Naive thymus-derived CD8-positive, alpha-beta T cell (primary cell): ENCODE results near the gene C11orf24. TPM values are rescaled to one million over a fixed set of nuclear protein-coding genes. Genes with fewer than 3 reads are reported as not detected.

Source experiments
- ATAC-seq, 2 donors: fragments of 150-1000 bp; cut with Tn5 transposase in 1 of 2; sonication (Bioruptor Pico), chemical (Tn5 transposase) in 1 of 2; 1 replicate in 1 of 2; 2 replicates in 1 of 2; pipeline ENCODE4 v1.10.0; 2021; ENCODE audit warnings: mild to moderate bottlenecking in 2 of 2, moderate library complexity in 2 of 2
- POLR2A ChIA-PET: fragments of 350-600 bp; sonication (Branson Sonifier 250); formaldehyde crosslinking; loops from one replicate; lab custom pipeline; 2021; ENCODE audit warnings: antibody characterized with exemption; lab: Charles Lee
- DNase-seq, 10 donors: peaks; one replicate each; pipeline versions ENCODE4 v3.0.0 to v3.0.0-alpha.2; 2020 to 2022
- H3K27ac Mint-ChIP-seq, 10 donors: one replicate each; pipeline ENCODE4 v1.8.0; 2020 to 2022; ENCODE audit warnings: mild to moderate bottlenecking in 10 of 10, mixed read lengths in 10 of 10, moderate library complexity in 4 of 10, inconsistent platforms in 1 of 10
- H3K27me3 Mint-ChIP-seq, 5 donors: one replicate each; pipeline ENCODE4 v1.8.0; 2021 to 2022; ENCODE audit warnings: mixed read lengths in 5 of 5
- H3K36me3 Mint-ChIP-seq, 3 donors: one replicate each; pipeline ENCODE4 v1.8.0; 2020 to 2022; ENCODE audit warnings: mixed read lengths in 3 of 3, mild to moderate bottlenecking in 2 of 3, inconsistent platforms in 1 of 3
- H3K4me1 Mint-ChIP-seq, 4 donors: one replicate each; pipeline ENCODE4 v1.8.0; 2021 to 2022; ENCODE audit warnings: mixed read lengths in 4 of 4
- H3K4me3 Mint-ChIP-seq, 10 donors: one replicate each; pipeline ENCODE4 v1.8.0; 2020 to 2022; ENCODE audit warnings: mild to moderate bottlenecking in 10 of 10, mixed read lengths in 10 of 10, moderate library complexity in 6 of 10, inconsistent platforms in 1 of 10
- H3K9me3 Mint-ChIP-seq, 9 donors: one replicate each; pipeline ENCODE4 v1.8.0; 2020 to 2022; ENCODE audit warnings: mixed read lengths in 9 of 9, mild to moderate bottlenecking in 3 of 9, inconsistent platforms in 1 of 9, moderate library complexity in 1 of 9
- polyA plus RNA-seq, 3 donors: library from polyadenylated mRNA; unstranded; fragments of 300-500 nt; fragmentation: Illumina TruSeq; gene quantifications; one replicate each; pipeline ENCODE4 v1.2.3, GENCODE V29; 2021
- total RNA-seq, 8 experiments: library from RNA in 2 of 8; stranded (reverse) in 2 of 8; gene quantifications; one replicate each; pipeline ENCODE4 v1.2.3 and lab custom pipeline; 2021 to 2026

Gene C11orf24
- total and polyA plus RNA-seq, 5 experiments from 2014 or later, result 6.1 to 19.4 (median 10.4) TPM

DNA sequence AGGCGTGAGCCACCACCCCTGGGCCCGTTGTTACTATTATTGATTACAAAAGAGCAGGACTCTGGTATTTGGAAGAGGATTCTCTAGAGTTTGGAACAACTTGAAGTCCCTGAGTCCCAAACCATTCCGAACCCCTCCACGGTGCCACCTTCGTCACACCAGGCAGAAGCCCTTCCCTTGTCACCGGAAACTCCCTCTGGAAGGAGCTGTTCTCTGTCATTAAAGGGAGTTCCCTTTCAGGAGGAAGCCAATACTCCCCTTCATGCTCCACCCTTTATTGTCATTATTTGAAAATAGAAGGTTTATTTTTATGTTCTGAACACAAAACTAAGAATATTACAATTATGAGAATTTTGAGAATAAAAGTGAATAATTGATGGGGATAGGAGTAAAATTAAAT is 5.1 kb upstream of the C11orf24 start:
- POLR2A ChIA-PET, result no interaction called here
- Mint-ChIP-seq H3K27ac (no peak overlapping the region), H3K4me3 (no peak overlapping the region), H3K36me3 (no peaks in the 10 kb centered on the region), H3K27me3 (no peaks in the 10 kb centered on the region), H3K4me1 (peaks cover 5 to 35% (median 15%) of the 10 kb centered on the region in 4 donors), H3K9me3 (no peaks in the 10 kb centered on the region)
- no peak for ATAC-seq
- no peak for DNase-seq

DNA sequence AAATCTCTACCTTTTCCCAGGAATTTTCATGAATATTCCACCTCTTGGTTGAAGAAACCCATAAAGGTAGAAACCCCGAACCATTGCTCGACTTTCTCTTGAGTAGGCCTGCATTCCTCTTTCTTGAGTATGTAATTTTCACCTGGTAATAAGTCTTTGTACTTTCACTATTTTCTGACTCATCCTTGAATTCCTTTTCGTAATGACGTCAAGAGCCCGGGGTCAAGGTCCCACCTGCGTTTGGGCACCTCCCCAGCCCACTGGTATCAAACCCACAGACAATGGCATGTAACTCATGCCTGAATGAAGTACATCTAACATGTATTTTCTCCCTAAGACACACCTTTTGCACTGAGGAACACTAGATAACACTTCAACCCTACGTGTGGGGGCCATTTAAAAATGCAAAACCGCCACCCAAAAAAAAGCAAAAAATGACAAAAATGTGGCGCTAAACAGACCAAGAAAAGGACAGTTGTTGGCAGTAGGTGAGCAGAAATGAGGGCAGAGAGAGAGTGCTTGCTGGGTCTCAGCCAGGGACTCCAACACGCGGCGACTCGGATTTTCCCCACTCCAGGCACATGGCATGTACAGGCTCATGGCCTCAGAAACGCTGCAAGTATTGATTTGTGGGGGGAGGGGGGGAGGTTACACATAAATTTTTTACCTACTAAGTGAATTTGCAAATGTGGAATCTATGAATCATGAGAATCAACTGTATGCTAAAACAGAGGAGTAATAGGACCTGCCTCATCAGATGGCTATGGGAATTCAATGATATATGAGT is 4.1 kb upstream of the C11orf24 start:
- Mint-ChIP-seq H3K27me3 (no peaks in the 10 kb centered on the region), H3K4me1 (peaks cover 3 to 31% (median 17%) of the 10 kb centered on the region in 4 donors), H3K27ac (peak overlapping the region in 3 of 10 donors; percentile 16 to 59 (median 29)), H3K36me3 (no peaks in the 10 kb centered on the region), H3K4me3 (no peak overlapping the region), H3K9me3 (no peaks in the 10 kb centered on the region)
- no peak for DNase-seq
- ATAC-seq, result no peak
- POLR2A ChIA-PET, result no interaction called here

GRCh38 chr11:68274306-68274705 is 2.5 kb upstream of the C11orf24 start:
- POLR2A ChIA-PET, result interaction anchor here (3.4 kb wide), 1 partner anchor 8 kb away, joined by 18 read pairs; no protein-coding TSS in a partner anchor
- H3K27ac Mint-ChIP-seq, result peak overlapping the region in 4 of 10 donors; percentile 8 to 96 (median 27)
- H3K4me1 Mint-ChIP-seq, result peaks cover 9 to 43% (median 31%) of the 10 kb centered on the region in 4 donors
- DNase-seq (no peak), ATAC-seq (no peak)
- H3K4me3 Mint-ChIP-seq, result peak overlapping the region in 1 of 10 donors; percentile 18
- H3K36me3 Mint-ChIP-seq, result no peaks in the 10 kb centered on the region
- H3K9me3 Mint-ChIP-seq, result no peaks in the 10 kb centered on the region
- H3K27me3 Mint-ChIP-seq, result no peaks in the 10 kb centered on the region

DNA sequence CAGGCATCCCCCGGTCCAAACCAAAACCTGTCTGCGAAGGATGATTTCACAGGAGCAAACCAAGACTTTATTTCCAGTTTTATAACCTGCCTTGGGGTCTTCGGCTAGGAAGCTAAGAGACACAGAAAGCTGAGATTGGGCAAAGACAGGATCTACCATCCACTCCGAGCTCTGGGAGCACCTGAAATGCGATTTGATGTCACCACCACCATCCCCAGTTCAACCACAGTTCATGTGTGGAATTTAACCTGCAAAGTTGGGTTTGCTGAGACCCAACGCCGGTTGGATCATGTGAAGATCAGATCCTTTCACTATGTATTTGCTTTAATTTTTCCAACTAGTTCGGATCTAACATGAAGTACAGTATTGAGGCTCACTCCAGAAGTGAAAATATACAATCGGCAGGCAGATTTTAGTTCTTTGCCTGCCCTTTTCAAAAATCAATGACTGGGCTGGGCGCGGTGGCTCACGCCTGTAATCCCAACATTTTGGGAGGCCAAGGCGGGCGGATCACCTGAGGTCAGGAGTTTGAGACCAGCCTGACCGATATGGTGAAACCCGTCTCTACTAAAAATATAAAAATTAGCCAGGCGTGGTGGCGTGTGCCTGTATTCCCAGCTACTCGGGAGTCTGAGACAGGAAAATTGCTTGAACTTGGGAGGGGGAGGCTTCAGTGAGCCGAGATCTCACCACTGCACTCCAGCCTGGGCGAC is 1.4 kb upstream of the C11orf24 start:
- ATAC-seq (no peak), DNase-seq (no peak)
- Mint-ChIP-seq H3K4me3 (peak overlapping the region in 7 of 10 donors; percentile 24 to 99 (median 96)), H3K36me3 (no peaks in the 10 kb centered on the region), H3K27ac (peak overlapping the region in 8 of 10 donors; percentile 79 to 98 (median 96)), H3K9me3 (no peaks in the 10 kb centered on the region), H3K27me3 (no peaks in the 10 kb centered on the region), H3K4me1 (peaks cover 15 to 51% (median 38%) of the 10 kb centered on the region in 4 donors)
- POLR2A ChIA-PET, result interaction anchor here (0.6 to 3.4 kb wide), 7 partner anchors 8 to 59 kb away, joined by 3 to 21 read pairs (median 5); no protein-coding TSS in a partner anchor

GRCh38 chr11:68271023-68271780 is 571 bp downstream of the C11orf24 start:
- Mint-ChIP-seq H3K9me3 (no peaks in the 10 kb centered on the region), H3K27me3 (no peaks in the 10 kb centered on the region), H3K4me3 (peak overlapping the region; percentile 87 to 99 (median 94)), H3K27ac (peak overlapping the region; percentile 93 to 98 (median 96)), H3K36me3 (peaks cover 0 to 16% (median 3%) of the 10 kb centered on the region in 3 donors), H3K4me1 (peaks cover 17 to 66% (median 38%) of the 10 kb centered on the region in 4 donors)
- POLR2A ChIA-PET, result interaction anchor here (0.6 to 3.4 kb wide), 9 partner anchors 11 to 189 kb away, joined by 3 to 21 read pairs (median 4); no protein-coding TSS in a partner anchor
- ATAC-seq (peak; percentile 33 to 47), DNase-seq (peak; percentile 29 to 78 (median 52))

GRCh38 chr11:68270196-68271022 is 1.4 kb downstream of the C11orf24 start:
- H3K4me1 Mint-ChIP-seq, result peaks cover 17 to 66% (median 38%) of the 10 kb centered on the region in 4 donors
- ATAC-seq, result no peak
- H3K9me3 Mint-ChIP-seq, result no peaks in the 10 kb centered on the region
- H3K27me3 Mint-ChIP-seq, result no peaks in the 10 kb centered on the region
- POLR2A ChIA-PET, result interaction anchor here (1.0 to 3.4 kb wide), 4 partner anchors 12 to 27 kb away, joined by 4 to 21 read pairs (median 12); no protein-coding TSS in a partner anchor
- peak overlapping the region; percentile 21 to 98 (median 96) for H3K27ac Mint-ChIP-seq
- DNase-seq, result no peak
- H3K4me3 Mint-ChIP-seq, result peak overlapping the region; percentile 29 to 99 (median 92)
- peaks cover 0 to 17% (median 3%) of the 10 kb centered on the region in 3 donors for H3K36me3 Mint-ChIP-seq

- Mint-ChIP-seq H3K27ac (peak overlapping the region in 6 of 10 donors; percentile 57 to 83 (median 70)), H3K4me1 (peaks cover 22 to 73% (median 43%) of the 10 kb centered on the region in 4 donors), H3K9me3 (no peaks in the 10 kb centered on the region), H3K27me3 (no peaks in the 10 kb centered on the region), H3K4me3 (peak overlapping the region in 6 of 10 donors; percentile 6 to 68 (median 53)), H3K36me3 (peaks cover 0 to 25% (median 3%) of the 10 kb centered on the region in 3 donors)
- POLR2A ChIA-PET, result no interaction called here
- no peak for ATAC-seq
- no peak for DNase-seq
Measured at GRCh38 chr11:68269414-68270081, 2.2 kb downstream of the C11orf24 start.

- Mint-ChIP-seq H3K4me1 (peaks cover 22 to 57% (median 40%) of the 10 kb centered on the region in 4 donors), H3K36me3 (peaks cover 0 to 30% (median 3%) of the 10 kb centered on the region in 3 donors), H3K27ac (peak overlapping the region in 1 of 10 donors; percentile 37), H3K27me3 (no peaks in the 10 kb centered on the region), H3K9me3 (no peaks in the 10 kb centered on the region), H3K4me3 (no peak overlapping the region)
- POLR2A ChIA-PET, result no interaction called here
- no peak for DNase-seq
- no peak for ATAC-seq
Measured at GRCh38 chr11:68267881-68268240, 3.9 kb downstream of the C11orf24 start.

GRCh38 chr11:68266936-68267880 is 4.6 kb downstream of the C11orf24 start:
- no peak for DNase-seq
- H3K9me3 Mint-ChIP-seq, result no peaks in the 10 kb centered on the region
- no peak overlapping the region for H3K4me3 Mint-ChIP-seq
- peaks cover 2 to 34% (median 5%) of the 10 kb centered on the region in 3 donors for H3K36me3 Mint-ChIP-seq
- POLR2A ChIA-PET, result interaction anchor here (0.7 kb wide), 1 partner anchor 21 kb away, joined by 3 read pairs; no protein-coding TSS in a partner anchor
- peaks cover 19 to 51% (median 34%) of the 10 kb centered on the region in 4 donors for H3K4me1 Mint-ChIP-seq
- ATAC-seq, result no peak
- H3K27me3 Mint-ChIP-seq, result no peaks in the 10 kb centered on the region
- H3K27ac Mint-ChIP-seq, result peak overlapping the region in 3 of 10 donors; percentile 24 to 68 (median 46)
